HG02938 (cell line): ENCODE results near the gene VNN1.
"Not testable (repeated sequence)": the region's sequence is repeated elsewhere in the genome, so short reads cannot be mapped to it uniquely, and the experiment has no call there.

Experiments
- ATAC-seq: cut with Tn5 transposase; IDR thresholded peaks from one replicate; pipeline ENCODE4 v1.9.1; 2021; ENCODE audit warnings: mild to moderate bottlenecking, moderate library complexity; ENCODE audit not compliant: unreplicated experiment

VNN1 gene

DNA sequence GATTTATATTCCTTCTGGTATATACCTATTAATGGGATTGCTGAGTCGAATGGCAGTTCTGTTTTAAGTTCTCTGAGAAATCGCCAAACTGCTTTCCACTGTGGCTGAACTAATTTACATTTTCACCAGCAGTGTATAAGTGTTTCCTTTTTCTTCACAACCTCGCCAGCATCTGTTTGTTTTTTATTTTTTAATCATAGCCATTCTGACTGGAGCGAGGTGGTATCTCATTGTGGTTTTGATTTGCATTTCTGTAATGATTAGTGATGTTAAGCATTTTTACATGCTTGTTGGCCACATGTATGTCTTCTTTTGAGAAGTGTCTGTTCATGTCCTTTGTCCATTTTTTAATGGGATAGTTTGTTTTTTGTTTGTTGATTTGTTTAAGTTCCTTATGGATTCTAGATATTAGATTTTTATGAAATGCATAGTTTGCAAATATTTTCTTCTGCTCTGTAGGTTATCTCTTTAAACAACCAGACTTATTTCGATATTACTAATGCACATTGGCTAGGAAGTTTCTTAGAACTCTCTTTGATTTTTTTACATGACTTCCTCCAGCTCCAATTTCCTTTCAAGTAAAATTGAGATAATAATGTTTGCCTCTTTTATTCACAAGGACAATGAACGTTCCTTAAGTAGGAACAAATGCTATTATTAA lies 12.2 kb upstream of the VNN1 start:
- ATAC-seq: peak; percentile 88

DNA sequence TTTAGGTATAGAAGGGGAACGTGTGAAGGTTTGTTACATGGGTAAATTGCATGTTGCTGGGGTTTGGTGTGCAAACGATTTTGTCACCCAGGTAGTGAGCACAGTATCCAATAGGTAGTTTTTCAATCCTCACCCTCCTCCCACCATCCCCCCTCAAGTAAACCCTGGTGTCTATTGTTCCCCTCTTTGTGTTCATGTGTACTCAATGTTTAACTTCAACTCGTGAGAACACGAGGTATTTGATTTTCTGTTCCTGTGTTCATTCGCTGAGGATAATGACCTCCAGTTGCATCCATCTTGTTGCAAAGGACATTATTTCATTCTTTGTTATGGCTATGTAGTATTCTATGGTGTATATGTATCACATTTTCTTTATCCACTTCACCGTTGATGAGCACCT lies 11.6 kb upstream of the VNN1 start:
- ATAC-seq: no peak

DNA sequence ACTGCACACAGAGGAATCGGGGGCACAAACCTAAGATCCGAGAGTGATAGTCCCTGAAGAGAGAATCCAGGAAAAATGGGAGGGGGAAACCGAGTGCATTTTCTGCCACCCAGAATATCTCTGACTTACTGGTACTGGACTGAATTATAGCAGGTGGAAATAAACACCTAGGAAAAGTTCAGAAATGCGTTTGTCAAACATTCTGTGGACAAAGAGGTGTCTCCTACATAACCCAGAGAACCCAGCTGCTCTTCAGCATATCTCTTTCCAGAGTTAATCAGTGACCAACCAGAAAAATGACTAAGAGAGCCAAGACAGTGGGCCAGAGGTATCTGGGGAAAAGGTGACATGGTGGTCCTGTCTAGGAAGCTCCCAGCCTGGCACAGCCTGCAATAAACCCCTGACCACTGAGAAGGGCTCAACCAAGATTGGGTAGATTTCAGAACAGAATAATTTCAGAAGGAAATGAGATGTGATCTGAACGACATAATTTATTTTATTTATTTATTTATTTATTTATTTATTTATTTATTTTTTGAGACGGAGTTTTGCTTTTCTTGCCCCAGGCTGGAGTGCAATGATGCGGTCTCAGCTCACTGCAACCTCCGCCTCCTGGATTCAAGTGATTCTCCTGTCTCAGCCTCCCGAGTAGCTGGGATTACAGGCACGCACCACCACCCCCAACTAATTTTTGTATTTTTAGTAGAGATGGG lies 6.0 kb upstream of the VNN1 start:
- no peak for ATAC-seq

DNA sequence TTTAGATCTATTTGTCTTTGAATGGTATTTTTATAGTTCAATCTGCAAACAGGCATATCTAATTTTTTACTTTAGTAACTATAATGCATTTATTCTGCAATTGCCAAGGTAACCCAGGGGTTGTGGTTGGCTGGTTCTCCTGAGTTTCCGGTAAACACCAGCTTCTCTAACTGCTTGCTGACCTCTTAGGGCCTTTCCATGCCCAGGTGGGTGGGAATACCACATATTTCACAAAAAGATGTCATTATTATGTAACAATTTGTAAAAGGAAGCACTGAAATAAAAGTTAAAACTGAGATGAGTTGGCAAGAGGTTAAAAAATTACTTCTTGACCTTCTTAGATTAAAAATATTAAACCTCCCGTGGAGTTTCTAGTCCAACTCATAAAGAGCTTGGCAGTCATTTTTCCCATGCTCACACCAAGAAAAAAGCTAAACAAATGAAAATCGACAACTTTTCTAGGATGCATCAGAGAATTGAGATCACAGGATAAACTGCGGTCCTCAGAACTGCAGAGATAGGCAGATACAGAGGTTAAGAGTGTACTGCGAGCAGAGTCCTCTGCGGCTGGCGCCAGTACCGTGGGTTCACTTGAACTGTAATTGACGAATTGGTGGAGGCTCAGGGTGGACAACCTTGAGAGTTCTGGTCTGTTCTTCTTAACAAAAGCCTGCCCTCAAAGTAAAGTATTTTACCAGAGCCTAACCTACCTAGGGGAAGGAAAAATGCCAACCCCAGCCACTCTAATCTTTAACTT lies 2.2 kb upstream of the VNN1 start:
- ATAC-seq: no peak

DNA sequence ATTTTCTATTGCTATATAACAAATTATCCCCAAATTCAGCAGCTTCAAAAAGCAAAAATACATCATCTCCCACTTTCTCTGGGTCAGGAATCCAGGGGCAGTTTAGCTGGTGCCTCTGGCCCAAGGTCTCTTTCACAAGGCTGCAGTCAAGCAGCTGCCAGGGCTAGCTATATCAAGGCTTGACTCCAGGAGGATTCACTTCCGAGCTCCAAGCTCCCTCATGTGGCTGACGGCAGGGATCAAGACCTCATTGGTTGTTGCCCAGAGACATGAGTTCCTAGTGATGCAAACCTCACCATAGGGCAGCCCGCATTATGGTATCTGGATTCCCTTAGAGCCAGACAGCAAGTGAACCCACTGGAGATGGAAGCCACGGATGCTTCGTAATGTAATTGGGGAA lies 1.3 kb upstream of the VNN1 start:
- no peak for ATAC-seq

DNA sequence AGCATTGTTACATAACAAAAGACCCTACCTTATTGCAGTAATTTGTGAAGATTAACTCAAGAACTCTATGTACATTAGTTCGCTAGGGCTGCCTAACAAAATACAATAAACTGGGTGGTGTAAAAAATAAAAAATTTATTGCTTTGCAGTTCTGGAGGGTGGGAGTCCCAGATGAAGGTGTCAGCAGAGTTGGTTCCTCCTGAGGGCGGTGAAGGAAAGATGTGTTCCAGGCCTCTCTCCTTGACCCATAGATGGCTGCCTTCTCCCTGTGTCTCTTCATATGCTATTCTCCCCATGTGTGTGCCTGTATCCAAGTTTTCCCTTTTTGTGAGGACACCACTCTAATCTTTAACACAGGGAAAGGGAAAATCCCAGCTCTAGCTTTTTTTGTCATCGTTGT lies 305 bp upstream of the VNN1 start:
- no peak for ATAC-seq

DNA sequence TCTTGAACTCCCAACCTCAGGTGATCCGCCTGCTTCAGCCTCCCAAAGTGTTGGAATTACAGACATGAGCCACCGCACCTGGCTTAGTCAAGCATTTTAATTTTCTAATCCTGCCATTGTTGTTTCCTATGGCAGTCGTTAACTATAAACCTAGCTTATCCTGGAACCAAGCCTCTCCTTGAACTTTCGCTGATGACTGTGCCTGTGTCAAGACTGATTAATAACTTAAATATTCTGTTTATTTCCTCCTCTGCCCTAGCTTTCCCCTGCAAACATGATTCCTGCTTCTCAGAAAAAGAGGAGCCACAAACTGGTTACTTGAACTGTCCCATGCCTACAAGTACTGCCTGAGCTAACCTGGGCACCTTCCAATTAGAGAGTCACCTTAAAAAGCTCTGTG lies 1.5 kb downstream of the VNN1 start:
- no peak for ATAC-seq

DNA sequence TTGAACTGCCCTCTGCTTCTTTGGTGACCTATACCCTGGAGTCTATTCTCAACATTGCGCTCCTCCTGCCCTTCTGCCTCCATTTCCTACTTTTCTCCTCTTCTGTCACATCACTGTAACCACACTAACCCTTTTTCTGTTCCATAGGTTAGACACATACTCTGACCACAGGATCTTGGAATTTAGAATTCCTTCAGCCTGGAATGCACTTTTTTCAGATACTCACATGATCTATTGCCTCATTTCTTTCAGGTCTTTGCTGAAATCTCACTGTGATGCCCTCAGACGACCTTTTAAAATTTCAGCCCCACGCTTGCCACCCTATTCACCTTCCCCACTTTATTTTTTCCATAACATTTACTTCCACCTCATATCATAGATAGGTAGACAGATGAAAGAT lies 5.1 kb downstream of the VNN1 start:
- ATAC-seq: no peak

DNA sequence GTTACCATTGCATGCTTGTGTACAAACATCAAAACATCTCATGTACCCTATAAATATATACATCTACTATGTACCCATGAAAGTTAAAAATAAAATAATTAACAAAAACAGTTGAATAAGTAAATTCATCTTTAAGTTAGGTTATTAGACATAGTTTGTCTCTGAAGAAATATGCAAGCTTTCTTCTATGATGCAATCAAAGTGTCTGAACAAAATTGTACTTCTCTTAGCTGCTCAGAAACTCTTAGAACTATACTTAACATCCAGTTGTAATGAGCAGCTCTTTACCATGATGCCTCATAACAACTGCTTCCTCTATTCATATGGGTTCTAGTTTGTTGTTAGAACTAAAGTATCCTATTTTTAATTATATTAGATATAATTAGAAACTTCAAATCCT lies 5.9 kb downstream of the VNN1 start:
- ATAC-seq: no peak

DNA sequence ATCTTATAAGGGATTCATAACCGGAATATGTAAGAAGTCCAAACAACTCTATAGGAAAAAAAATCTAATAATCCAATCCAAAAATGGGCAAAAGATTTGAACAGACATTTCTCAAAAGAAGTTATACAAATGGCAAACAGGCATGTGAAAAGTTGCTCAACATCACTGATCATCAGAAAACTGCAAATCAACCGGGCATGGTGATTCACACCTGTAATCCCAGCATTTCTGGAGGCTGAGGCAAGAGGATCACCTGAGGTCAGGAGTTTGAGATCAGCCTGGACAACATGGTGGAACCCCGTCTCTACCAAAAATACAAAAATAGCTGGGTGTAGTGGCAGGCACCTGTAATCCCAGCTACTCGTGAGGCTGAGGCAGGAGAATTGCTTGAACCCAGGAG lies 7.1 kb downstream of the VNN1 start:
- not testable (repeated sequence) for ATAC-seq

DNA sequence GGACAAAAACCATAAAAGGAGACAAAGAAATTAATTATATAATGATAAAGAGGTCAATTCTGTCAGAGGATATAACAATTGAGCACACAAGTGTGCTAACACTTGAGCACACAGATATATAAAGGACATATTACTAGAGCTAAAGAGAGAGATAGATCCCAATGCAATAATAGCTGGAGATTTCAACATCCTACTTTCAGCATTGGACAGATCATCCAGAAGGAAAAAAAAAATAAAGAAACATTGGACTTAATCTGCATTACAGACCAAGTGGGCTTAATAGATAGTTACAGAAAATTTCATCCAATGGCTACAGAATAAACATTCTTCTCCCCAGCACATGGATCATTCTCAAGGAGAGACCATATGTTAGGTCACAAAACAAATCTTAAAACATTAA lies 9.9 kb downstream of the VNN1 start:
- ATAC-seq: no peak

DNA sequence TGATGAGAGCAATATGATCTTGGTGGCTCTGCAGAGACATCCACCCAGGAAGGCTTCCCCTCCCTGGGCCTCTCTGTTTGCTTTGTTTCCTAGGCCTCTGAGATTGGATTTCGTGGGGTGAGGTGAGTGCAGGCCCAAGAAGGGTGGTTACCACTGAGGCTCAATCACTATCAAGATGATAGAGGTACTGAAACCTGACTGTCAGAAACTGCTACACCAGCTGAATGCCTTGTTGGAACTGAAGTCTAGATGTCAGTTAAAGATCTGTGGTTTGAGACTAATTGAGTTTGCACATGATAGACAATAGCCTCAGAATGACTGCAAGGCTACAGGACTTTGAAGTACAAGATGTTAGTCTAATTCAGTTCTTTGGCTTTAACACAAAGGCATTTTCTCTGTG lies 15.2 kb downstream of the VNN1 start:
- peak; percentile 91 for ATAC-seq

DNA sequence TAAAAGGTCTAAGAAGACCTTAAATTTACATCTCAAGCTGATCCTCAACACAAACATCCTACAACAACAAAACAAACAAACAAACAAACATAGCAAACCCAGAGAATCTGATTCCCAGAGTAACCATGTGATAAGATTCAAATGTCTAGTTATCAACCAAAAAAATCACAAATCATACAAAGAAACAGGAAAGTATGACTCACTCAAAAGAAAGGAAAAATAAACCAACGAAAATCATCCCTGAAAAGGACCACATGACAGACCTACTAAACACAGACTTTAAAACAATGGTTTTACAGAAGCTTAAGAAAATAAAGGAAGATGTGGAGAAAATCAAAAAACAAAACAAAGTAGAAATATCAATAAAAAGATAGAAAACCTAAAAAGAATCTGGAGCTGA lies 18.1 kb downstream of the VNN1 start:
- ATAC-seq: no peak

DNA sequence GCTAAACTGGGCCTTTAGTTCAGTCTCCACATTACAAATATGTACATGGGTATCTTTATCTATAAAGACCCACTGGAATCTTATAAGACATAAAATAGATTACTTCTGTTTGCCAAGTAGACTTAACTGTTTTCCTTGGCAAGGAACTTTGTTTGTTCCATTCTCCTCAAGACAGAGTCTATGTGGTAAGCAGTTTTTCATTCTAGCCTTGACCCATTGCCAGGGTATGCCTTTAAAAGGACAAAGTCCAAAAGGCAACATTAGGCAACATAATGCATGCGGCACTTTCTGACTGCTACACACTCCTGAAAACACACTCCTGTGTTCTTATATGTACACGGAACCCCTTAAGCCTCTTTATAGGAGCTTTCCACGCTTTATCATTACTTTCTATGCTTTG lies 20.4 kb downstream of the VNN1 start:
- no peak for ATAC-seq

DNA sequence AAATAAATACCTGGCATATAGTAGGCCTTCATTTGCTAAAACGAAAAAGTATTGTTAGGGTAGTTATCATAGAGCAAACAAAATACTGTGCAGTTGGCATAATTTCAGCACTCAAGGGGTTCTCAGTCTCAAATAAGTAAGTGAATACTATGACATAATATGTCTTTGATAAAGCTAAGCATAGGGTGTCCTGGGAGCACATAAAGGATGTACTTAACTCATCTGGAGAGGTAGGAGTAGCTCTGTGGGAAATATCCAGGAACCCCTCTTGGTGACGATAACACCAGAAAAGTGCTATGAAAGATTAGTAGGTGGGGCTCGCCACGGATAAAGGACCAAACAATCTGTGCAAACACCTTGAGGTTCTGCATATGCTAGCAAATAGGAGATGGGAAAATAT lies 23.2 kb downstream of the VNN1 start:
- ATAC-seq: no peak

DNA sequence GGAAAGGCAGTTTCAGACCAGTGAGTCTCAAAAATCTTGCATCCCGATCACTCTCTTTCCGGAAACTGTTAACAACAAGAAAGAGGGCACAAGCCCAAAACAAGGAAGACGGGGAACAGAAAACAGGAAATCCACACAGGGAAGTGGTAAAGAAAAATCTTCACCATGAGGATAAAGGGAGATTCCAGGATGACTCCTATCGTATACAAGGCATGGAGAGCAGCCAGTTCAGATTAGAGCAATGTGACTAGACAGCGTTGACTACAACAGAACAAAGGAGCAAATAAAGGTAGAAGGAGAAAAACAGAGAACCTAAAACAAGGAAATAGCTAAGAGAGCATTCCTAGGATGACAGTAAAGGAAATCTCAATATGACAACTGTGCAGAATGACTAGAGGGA lies 26.5 kb downstream of the VNN1 start:
- no peak for ATAC-seq

DNA sequence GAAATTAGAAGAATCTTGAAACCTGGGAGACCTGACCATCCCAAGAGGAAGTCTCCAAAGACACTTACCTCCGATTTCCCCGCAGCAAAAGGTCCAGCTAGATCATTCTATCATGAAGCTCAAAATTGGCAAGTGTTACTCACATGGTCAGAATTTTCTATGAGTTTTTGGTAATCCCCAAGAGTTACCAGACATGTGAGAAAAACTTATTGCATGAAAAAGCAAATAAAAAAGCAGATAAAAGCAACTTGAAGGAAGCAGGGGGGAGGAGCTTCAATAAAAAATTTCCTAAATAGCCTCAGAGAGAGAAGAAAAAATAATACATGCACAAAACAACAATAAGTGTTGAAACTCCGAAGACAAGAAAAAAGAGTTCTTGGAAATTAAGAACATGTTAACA lies 27.3 kb downstream of the VNN1 start:
- no peak for ATAC-seq

DNA sequence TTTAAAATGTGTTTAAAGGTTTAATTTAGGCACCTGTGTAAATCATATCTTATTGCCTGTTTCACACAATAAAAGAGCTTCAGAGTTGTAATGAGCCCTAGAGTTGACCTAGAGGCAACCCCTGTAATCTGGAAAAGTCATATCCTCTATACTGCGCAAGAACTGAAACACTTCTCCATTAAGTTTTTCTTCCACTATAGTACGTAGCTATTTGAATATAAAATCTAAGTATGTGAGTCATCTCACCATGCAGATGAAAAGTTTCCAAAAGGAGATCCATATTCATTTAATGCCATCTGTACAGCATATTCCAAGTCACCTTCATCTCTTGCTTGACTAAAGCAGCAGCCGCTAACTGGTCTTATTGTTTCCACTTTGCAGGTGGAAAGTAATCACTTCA lies 28.8 kb downstream of the VNN1 start:
- ATAC-seq: no peak

DNA sequence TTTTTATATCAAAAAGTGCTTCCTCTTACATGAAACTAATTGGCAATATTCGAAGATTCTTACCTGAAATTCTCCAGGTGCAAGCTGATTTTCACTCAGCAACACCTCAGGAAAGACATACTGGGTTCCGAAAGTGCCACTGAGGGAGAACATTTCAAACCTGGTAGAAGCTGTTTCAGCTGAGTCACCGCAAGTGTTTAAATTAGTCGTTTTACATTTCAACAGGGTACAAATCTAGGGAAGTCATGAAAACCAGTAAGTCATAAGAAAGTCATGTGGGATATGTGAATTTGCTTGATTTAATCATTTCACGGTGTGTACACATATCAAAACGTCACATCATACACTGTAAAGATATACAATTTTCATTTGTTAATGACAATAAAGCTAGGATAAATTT lies 29.6 kb downstream of the VNN1 start:
- ATAC-seq: no peak

DNA sequence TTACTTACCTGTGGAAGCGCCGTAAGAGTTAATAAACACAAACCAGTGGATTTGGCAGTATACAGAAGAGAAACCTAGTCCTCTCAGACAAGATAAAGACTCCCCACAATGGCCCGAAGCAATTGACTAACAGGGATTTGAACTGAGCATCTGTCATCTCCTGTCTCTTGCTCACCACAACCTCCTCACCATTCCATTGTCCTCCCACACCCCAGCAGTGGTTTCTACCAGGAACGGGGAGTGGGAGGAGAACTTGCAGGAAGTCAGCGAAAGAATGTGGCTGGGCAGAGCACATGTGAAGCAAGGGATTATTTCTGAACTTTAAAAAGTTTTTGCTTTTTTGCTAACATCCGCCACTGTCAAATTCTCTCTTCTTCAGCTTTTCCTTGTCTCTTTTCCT lies 30.3 kb downstream of the VNN1 start:
- ATAC-seq: no peak

DNA sequence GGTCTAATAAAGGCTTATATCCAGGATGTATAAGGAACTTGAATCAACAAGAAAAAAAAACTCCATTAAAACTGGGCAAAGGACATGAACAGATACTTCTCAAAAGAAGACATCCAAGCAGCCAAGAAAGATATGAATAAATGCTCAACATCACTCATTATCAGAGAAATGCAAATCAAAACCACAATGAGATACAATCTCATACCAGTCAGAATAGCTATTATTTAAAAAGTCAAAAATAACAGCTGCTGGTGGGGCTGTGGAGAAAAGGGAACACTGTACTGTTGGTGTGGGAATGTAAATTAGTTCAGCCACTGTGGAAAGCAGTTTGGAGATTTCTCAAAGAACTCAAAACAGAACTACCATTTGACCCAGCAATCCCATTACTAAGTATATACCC lies 34.8 kb downstream of the VNN1 start:
- not testable (repeated sequence) for ATAC-seq

DNA sequence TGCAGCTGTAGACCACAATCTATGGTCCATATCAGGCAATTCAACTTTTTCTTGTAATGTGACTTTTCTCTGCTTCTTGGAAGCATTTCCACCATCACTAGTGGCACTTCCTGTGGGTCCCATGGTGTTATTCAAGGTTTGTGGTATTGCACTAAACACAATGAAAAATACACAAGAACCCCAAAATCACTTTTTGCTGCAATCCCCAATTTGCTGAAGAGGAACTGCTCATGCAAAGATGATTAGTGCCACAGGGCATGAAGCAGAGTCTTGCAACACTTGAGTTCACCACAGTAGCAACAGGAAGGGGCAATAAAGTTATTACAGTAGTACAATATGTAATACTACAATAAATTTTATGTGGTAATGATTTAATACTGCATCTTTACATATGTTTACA lies 38.1 kb downstream of the VNN1 start:
- ATAC-seq: no peak
